Endometrial microvascular endothelial cells (primary cell): ENCODE results near the gene INHBA. TPM values are rescaled to one million over a fixed set of nuclear protein-coding genes. Genes with fewer than 3 reads are reported as not detected.

Source experiments
- in situ Hi-C: cut with HindIII; loops from 2 replicates; pipeline ENCODE4 v1.10.0; 2017; ENCODE audit warnings: low sequenced_read_pairs, low pct_unique_long_range_greater_than_20kb; ENCODE audit errors: inconsistent ontology term
- total RNA-seq: library from RNA; depleted of rRNA; stranded (reverse); fragments of >200 nt; gene quantifications from one replicate; pipeline ENCODE4 v1.2.3, GENCODE V29; 2015; ENCODE audit errors: inconsistent ontology term

The INHBA gene
- total RNA-seq, 1 donor from 2014 or later = 10.2 TPM

DNA sequence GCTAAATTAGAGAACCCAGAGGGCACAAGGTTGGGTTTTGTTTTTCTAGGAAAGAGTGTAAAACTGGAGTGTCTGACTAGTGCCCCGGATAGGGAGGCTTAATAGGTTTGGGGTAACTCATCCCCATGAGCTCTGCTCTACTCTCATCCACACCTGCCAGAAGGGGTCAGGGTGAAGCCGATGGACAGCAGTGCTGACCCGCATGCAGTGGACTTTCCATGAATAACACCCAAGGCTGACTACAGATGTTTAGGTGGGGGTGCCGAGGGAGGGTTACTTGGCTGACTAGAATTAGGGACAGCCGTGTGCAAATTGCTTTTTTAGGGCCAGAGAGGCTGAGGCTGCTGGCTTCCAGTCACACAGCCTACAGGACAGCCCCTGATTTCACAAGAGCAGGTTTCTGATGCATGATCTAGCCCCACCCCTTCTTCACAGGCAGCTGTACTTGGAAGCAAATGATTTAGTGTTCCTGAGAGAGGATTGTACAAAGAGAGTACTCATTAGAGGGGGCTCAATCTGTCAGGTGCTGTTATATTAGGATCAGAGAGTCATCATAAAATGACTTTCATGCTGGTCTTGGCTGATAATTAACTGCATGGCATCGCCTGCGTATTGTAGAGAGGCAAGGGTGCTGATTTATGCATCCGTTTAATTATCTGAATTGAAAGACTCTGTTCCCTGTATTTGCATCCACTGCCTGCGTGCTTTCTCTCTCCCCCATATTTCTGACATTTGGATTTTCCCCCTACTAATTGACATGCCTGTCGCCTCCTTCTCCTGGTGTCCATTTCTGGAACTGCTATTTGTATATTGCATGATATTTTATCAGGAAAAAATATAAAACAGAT lies 9.5 kb downstream of the INHBA start:
- in situ Hi-C loops = no loop called here

- in situ Hi-C loops = no loop called here
These were observed 10.6 kb downstream of the INHBA start for GRCh38 chr7:41692251-41692650.

- in situ Hi-C loops = no loop called here
These were observed 11.4 kb downstream of the INHBA start for GRCh38 chr7:41691286-41692190.

- in situ Hi-C loops = no loop called here
These were observed 13.1 kb downstream of the INHBA start for GRCh38 chr7:41689815-41690214.

DNA sequence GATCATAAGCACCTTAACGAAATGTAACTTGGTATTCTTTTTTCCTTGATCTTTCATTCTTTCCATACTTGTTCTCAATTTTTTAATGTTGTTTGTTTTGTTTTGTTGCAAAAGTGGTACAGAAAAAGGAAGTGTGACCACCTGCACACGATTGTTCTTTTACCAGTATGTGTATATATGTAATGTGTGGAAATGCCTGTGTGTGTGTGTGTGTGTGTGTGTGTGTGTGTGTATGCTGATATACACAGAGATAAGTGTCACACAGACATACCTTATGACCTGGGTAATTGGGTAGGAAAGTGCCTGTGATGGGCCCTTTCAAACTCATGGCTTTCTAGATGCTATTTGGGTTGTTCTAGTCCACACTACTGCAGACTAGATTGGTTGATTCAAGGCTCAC lies 14.0 kb downstream of the INHBA start:
- in situ Hi-C loops = no loop called here

GRCh38 chr7:41688012-41688625 lies 14.8 kb downstream of the INHBA start:
- in situ Hi-C loops = no loop called here

- in situ Hi-C loops = no loop called here
These were observed 17.2 kb downstream of the INHBA start for GRCh38 chr7:41685684-41686083.

DNA sequence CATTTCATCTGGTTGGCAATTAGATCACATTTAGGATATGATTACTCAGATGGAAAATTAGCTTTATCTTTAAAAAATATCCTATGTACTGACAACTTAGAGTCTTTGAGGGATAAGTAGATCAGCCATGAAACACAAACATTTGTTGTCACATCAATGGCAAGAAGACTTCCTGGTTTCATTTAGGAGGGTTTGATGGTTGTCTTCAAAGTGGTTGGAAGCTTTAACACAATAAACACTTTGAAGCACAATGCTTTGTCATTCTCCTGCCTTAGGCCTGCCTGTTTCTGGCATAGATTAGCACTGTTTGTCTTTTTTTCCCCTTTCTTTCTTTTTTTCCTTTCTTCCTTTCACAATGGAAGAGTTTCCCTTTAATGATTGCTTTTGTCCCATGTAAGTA lies 20.5 kb downstream of the INHBA start:
- in situ Hi-C loops = no loop called here

- in situ Hi-C loops = no loop called here
These were observed 23.3 kb downstream of the INHBA start for GRCh38 chr7:41679566-41679965.

DNA sequence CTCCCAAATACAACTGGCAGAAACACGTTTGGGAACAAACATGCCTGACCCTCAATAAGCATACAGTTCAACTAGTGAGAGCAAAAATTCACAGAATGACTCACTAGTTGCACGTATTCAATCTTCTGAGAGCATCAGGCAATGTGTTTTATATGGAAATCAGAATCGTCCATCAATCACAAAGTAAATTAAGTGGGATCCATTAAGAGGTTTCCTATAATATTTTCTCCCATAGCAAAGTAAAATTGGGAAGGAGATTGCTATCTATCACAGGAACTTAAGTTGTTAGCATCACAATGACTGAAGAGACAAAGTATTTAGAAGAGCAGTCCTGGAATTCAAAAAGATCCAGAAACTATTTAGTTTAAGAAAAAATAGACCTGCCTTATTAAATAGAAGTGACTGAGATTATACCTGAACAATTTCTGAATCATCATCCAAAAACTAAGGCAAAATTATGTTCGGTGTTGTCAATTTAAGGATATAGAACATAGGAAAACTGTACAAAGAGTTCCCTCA lies 28.3 kb downstream of the INHBA start:
- in situ Hi-C loops = no loop called here

DNA sequence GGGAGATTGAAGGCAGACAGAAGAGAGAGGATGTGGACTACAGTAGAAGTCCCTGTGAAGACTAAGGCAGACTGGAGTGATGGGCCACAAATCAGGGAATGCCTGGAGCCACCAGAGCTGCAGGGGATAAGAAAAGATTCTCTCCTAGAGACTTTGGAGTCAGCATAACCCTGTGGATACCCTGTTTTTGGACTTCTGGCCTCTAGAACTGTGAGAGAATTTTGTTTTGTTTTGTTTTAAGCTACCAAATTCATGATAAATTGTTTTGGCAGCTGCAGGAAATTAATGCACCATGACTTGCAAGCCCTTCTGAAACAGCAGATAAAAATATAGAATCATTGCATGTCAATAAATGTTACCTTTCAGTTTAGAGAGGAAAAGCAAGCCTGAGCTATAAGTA lies 41.3 kb downstream of the INHBA start:
- in situ Hi-C loops = no loop called here

GRCh38 chr7:41659539-41659938 lies 43.4 kb downstream of the INHBA start:
- in situ Hi-C loops = no loop called here

DNA sequence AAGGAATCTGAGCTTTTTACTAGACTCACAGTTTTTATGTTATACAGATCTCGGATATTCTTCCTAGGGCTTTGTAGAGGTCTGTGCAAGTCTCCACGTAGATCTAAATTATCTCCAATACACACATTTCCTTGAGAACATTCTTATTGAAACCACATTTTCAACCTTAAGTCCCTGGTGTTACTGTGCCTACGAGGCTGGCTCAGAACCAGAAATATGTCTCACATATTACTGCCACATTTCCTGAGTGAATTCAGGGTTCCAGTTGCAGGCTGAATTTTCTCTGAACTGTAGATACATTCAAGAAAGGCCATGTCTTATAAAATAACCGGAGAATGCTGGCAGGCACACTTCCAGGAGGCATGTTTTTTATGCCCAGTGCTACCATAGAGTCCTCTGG lies 46.5 kb downstream of the INHBA start:
- in situ Hi-C loops = no loop called here

GRCh38 chr7:41655426-41655825 lies 47.5 kb downstream of the INHBA start:
- in situ Hi-C loops = no loop called here

DNA sequence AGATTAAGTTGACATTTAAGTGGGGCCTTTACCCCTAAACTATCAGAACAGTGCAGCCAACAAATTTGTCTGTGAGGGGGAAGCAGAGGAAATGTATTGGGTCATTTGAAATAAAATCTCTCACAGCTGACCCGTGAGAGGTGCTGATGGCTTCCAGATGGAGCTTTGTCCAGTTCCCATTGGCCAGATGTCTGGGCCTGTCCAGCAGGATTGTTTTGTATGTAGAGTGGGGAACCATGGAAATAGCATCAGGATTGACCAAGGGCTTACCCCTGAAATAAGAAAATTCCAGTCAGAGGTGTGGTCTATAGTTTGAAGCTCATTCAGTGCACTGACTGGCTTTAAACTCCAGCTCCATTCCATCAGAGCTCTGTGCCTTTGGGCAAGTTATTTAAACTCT lies 50.6 kb downstream of the INHBA start:
- in situ Hi-C loops = no loop called here

DNA sequence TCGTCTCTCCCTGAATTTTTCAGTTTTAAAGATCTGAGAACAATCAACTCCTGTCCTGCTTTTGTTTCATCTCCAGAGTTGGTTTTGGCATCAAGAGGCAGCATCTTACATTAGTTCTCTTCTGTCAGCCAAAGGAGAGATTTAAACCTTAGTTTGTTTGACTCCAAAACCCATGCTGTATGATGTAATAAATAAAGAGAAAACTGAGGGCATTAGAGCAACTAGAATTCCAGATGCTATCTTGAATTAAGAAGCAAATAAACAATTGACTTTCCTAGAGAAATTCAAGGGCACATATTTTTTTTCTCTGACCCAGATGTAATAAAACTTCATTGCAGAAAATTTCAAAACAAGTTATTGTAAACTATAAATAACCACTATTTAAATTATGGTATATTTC lies 54.4 kb downstream of the INHBA start:
- in situ Hi-C loops = no loop called here

DNA sequence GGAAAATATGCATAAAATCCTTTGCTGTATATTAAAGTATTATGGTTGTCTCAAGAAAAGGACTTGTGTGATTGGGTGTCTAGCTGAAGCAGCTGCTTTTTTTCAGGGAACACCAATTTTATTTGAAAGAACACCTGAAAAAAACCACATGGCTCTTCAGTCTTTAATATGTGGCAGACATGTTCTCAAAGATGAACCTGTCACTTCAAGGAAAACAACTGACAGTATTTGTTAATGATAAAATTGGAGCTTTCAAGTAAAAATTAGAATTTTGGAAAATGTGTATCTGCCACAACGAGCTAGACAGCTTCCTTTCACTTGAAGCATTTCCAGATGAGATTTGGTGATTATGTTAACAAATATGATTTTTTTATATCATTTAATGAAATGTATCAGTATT lies 59.3 kb downstream of the INHBA start:
- in situ Hi-C loops = no loop called here

DNA sequence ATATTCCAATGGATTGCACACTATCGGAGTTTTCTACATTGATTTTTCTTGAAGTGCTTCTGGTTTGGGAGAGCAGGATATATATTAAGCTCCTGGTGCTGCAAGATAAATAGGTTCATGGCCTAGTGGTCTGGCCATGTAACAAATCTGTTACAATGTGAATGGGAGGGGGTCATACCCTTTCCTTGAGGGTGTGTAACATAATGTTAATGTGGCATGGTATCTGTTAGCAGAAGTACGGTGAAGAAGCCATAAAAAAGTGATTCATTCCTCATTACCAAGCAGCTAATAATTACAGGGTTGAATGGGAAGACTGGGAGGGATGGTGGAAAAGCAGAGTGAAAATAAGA lies 61.2 kb downstream of the INHBA start:
- in situ Hi-C loops = no loop called here

DNA sequence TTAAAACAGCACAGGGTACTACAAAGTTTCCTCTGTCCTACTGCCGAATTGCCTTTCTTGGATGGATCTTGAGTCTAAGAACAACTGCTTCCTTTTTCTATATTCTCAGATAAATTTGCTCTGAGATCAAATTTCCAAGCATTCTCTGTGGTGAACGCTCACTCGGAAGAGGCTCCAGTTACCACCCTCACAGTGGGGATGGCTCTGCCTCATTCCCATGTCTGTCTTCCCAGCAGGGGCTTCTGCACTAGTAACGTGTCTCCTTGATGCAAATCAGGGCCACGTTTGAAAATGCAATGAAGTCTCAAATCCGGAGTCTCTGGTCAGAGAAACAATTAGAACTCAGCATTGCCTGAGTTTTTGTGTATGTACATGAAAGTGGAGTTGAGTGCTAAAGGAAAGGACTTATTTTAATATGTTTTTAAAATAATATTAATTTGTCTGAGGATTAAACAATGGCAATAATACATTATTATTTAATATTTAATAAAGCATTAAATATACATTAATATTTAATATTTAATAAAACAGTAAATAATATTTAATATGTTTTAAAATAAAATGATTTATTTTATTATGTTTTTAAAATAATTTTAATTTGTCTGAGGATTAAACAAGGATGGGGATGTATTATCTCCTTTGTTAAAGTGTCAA lies 61.8 kb downstream of the INHBA start:
- in situ Hi-C loops = no loop called here
